ENCODE data around the gene PON1. TPM values are rescaled to one million over a fixed set of nuclear protein-coding genes. Genes with fewer than 3 reads are reported as not detected.

The PON1 gene
- total RNA-seq, 1 donor from 2014 or later, result 1.5 TPM

DNA sequence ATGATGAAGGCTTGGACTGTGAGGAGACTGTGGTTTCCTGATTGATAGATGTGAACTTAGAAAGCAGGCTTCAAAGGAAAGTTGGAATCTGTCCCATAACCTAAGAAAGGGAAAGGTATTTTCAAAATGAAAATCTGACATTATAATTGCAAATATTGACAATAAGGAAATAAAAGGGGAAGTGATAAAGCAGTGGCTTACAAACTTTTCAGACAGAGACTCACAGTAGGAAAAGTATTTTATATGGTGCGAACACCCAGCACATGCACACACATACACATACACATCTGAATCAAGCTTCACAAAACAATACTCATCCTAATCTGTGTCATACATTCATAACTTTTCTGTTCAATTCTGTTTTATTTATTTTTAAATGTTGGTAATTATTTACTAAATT lies 4.8 kb downstream of the PON1 start:
- Mint-ChIP-seq H3K9me3 (ENCODE audit: unreplicated experiment) (no peaks in the 10 kb centered on the region), H3K27ac (ENCODE audit: unreplicated experiment) (no peak overlapping the region), H3K4me3 (ENCODE audit: unreplicated experiment) (no peak overlapping the region), H3K4me1 (ENCODE audit: unreplicated experiment) (peaks cover 1% of the 10 kb centered on the region), H3K27me3 (ENCODE audit: unreplicated experiment) (no peaks in the 10 kb centered on the region), H3K36me3 (ENCODE audit: low read depth, unreplicated experiment) (peaks cover 2% of the 10 kb centered on the region)
- DNase-seq (ENCODE audit: low spot score), result no peak
- TF ChIP-seq CTCF (IDR thresholded peaks at IDR 0.05; ENCODE audit: unreplicated experiment), result no peak

GRCh38 chr7:95318501-95319100 lies 5.7 kb downstream of the PON1 start:
- Mint-ChIP-seq H3K9me3 (ENCODE audit: unreplicated experiment) (no peaks in the 10 kb centered on the region), H3K36me3 (ENCODE audit: low read depth, unreplicated experiment) (peaks cover 4% of the 10 kb centered on the region), H3K4me3 (ENCODE audit: unreplicated experiment) (no peak overlapping the region), H3K4me1 (ENCODE audit: unreplicated experiment) (peaks cover 9% of the 10 kb centered on the region), H3K27ac (ENCODE audit: unreplicated experiment) (no peak overlapping the region), H3K27me3 (ENCODE audit: unreplicated experiment) (no peaks in the 10 kb centered on the region)
- TF ChIP-seq CTCF (IDR thresholded peaks at IDR 0.05; ENCODE audit: unreplicated experiment), result no peak
- no peak for DNase-seq (ENCODE audit: low spot score)

DNA sequence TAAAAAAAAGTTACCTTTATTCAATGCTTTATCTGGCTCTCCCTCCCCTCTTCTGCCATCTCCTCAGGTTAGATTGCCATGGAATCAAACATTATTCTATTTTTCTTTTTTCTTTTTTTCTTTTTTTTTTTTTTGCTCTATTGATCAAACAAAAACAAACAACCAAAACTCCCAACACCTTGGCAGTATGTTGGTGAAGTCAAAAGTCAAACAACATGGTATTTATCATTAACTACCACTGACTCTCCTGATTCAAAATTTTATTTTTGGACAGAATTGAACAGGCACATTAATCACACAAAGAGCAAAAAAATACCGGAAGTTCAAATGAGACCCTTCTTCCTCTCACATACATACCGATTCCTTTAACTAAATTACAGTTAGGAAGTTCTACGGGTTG lies 6.4 kb downstream of the PON1 start:
- Mint-ChIP-seq H3K27ac (ENCODE audit: unreplicated experiment) (no peak overlapping the region), H3K27me3 (ENCODE audit: unreplicated experiment) (no peaks in the 10 kb centered on the region), H3K36me3 (ENCODE audit: low read depth, unreplicated experiment) (peaks cover 4% of the 10 kb centered on the region), H3K4me1 (ENCODE audit: unreplicated experiment) (peaks cover 9% of the 10 kb centered on the region), H3K4me3 (ENCODE audit: unreplicated experiment) (no peak overlapping the region), H3K9me3 (ENCODE audit: unreplicated experiment) (no peaks in the 10 kb centered on the region)
- no peak for DNase-seq (ENCODE audit: low spot score)
- TF ChIP-seq CTCF (IDR thresholded peaks at IDR 0.05; ENCODE audit: unreplicated experiment), result no peak

GRCh38 chr7:95317546-95317945 lies 6.8 kb downstream of the PON1 start:
- Mint-ChIP-seq H3K27me3 (ENCODE audit: unreplicated experiment) (no peaks in the 10 kb centered on the region), H3K4me1 (ENCODE audit: unreplicated experiment) (peaks cover 9% of the 10 kb centered on the region), H3K27ac (ENCODE audit: unreplicated experiment) (no peak overlapping the region), H3K9me3 (ENCODE audit: unreplicated experiment) (no peaks in the 10 kb centered on the region), H3K36me3 (ENCODE audit: low read depth, unreplicated experiment) (peaks cover 4% of the 10 kb centered on the region), H3K4me3 (ENCODE audit: unreplicated experiment) (no peak overlapping the region)
- TF ChIP-seq CTCF (IDR thresholded peaks at IDR 0.05; ENCODE audit: unreplicated experiment), result no peak
- DNase-seq (ENCODE audit: low spot score), result no peak

DNA sequence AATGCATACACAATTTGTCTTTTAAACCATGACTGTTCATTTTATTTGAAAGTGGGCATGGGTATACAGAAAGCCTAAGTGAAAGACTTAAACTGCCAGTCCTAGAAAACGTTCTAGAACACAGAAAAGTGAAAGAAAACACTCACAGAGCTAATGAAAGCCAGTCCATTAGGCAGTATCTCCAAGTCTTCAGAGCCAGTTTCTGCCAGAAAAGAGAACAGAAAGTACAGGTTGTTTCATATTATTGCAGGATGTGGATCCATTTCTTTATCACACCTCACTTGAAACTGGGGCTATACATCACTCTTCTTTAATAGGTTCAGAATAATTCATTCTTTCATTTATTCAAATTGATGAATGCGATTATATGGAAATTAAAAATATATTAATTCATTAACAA lies 7.7 kb downstream of the PON1 start:
- Mint-ChIP-seq H3K9me3 (ENCODE audit: unreplicated experiment) (no peaks in the 10 kb centered on the region), H3K27ac (ENCODE audit: unreplicated experiment) (no peak overlapping the region), H3K27me3 (ENCODE audit: unreplicated experiment) (no peaks in the 10 kb centered on the region), H3K4me3 (ENCODE audit: unreplicated experiment) (no peak overlapping the region), H3K4me1 (ENCODE audit: unreplicated experiment) (peaks cover 9% of the 10 kb centered on the region), H3K36me3 (ENCODE audit: low read depth, unreplicated experiment) (peaks cover 4% of the 10 kb centered on the region)
- DNase-seq (ENCODE audit: low spot score), result no peak
- TF ChIP-seq CTCF (IDR thresholded peaks at IDR 0.05; ENCODE audit: unreplicated experiment), result no peak
